Uterus (tissue), 2 donors: ENCODE results near the gene TMEM14A.

Experiments used
- CTCF ChIP-seq, 4 experiments: fragments of 200-600 bp in 2 of 4; fragments of 450-650 bp in 2 of 4; sonication (generic) in 2 of 4; IDR thresholded peaks; one replicate each; pipeline ENCODE4 v1.5.1; 2016 to 2019; ENCODE audit warnings: antibody characterized with exemption in 4 of 4, mild to moderate bottlenecking in 2 of 4, moderate library complexity in 1 of 4
- POLR2A ChIP-seq, 2 donors: fragments of 450-650 bp; IDR thresholded peaks; one replicate each; pipeline ENCODE4 v1.6.1; 2016; ENCODE audit warnings: antibody characterized with exemption in 2 of 2, mild to moderate bottlenecking in 1 of 2, moderate library complexity in 1 of 2

- TF ChIP-seq CTCF (IDR thresholded peaks at IDR 0.05) (no peak), POLR2A (IDR thresholded peaks at IDR 0.05) (no peak)
Observed at GRCh38 chr6:52691718-52692117, 20.8 kb downstream of the TMEM14A start.
